SK-N-SH treated with all-trans-retinoic acid at 6 μM for 48 hours (cell line): ENCODE data around the gene NR2C2AP.

ENCODE experiments used
- ATAC-seq: fragments of 200-7000 bp; cut with Tn5 transposase; 3 replicates; pipeline ENCODE4 v1.9.1; 2020; ENCODE audit warnings: mild to moderate bottlenecking, moderate library complexity
- BACH2 ChIP-seq: fragments of 250-450 bp; sonication (Bioruptor Pico); IDR thresholded peaks from 2 replicates; pipeline ENCODE4 v1.9.0; 2021; ENCODE audit warnings: mild to moderate bottlenecking, borderline replicate concordance
- CREB5 ChIP-seq: fragments of 250-450 bp; sonication (Bioruptor Pico); IDR thresholded peaks from 2 replicates; pipeline ENCODE4 v1.5.1; 2020; ENCODE audit warnings: low read depth, mild to moderate bottlenecking, moderate library complexity
- CSDC2 ChIP-seq: fragments of 250-450 bp; sonication (Bioruptor Pico); IDR thresholded peaks from 2 replicates; pipeline ENCODE4 v1.5.0; 2020; ENCODE audit warnings: mild to moderate bottlenecking, moderate library complexity
- CSRNP3 ChIP-seq: fragments of 250-450 bp; sonication (Bioruptor Pico); IDR thresholded peaks from 2 replicates; pipeline ENCODE4 v1.5.1; 2021; ENCODE audit warnings: mild to moderate bottlenecking, moderate library complexity
- ESRRG ChIP-seq: fragments of 250-450 bp; sonication (Bioruptor Pico); IDR thresholded peaks from 2 replicates; pipeline ENCODE4 v1.6.1; 2021; ENCODE audit warnings: mild to moderate bottlenecking
- GLIS3 ChIP-seq: fragments of 250-450 bp; sonication (Bioruptor Pico); IDR thresholded peaks from 2 replicates; pipeline ENCODE4 v1.5.0; 2020; ENCODE audit warnings: mild to moderate bottlenecking, moderate library complexity
- ISL1 ChIP-seq: fragments of 250-450 bp; sonication (Bioruptor Pico); IDR thresholded peaks from 2 replicates; pipeline ENCODE4 v2.1.2; 2022; ENCODE audit warnings: mild to moderate bottlenecking, moderate library complexity
- OSR1 ChIP-seq: fragments of 250-450 bp; sonication (Bioruptor Pico); IDR thresholded peaks from 2 replicates; pipeline ENCODE4 v1.8.0; 2022; ENCODE audit warnings: moderate library complexity, mild to moderate bottlenecking, inconsistent platforms
- PATZ1 ChIP-seq: fragments of 250-450 bp; sonication (Bioruptor Pico); IDR thresholded peaks from 2 replicates; pipeline ENCODE4 v1.8.0; 2020; ENCODE audit warnings: mild to moderate bottlenecking, moderate library complexity, borderline replicate concordance
- POU6F1 ChIP-seq: fragments of 250-450 bp; sonication (Bioruptor Pico); IDR thresholded peaks from 2 replicates; pipeline ENCODE4 v1.8.0; 2021; ENCODE audit warnings: low read depth, mild to moderate bottlenecking, moderate library complexity, borderline replicate concordance
- PPARA ChIP-seq: fragments of 250-450 bp; sonication (Bioruptor Pico); IDR thresholded peaks from 2 replicates; pipeline ENCODE4 v1.5.0; 2020; ENCODE audit warnings: mild to moderate bottlenecking, borderline replicate concordance
- RARB ChIP-seq: fragments of 250-450 bp; sonication (Bioruptor Pico); IDR thresholded peaks from 2 replicates; pipeline ENCODE4 v1.8.0; 2021; ENCODE audit warnings: mild to moderate bottlenecking, moderate library complexity
- SNAI2 ChIP-seq: fragments of 250-450 bp; sonication (Bioruptor Pico); IDR thresholded peaks from 2 replicates; pipeline ENCODE4 v1.5.0; 2020; ENCODE audit warnings: mild to moderate bottlenecking, moderate library complexity
- TOX ChIP-seq: fragments of 250-450 bp; sonication (Bioruptor Pico); IDR thresholded peaks from 2 replicates; pipeline ENCODE4 v1.8.0; 2021; ENCODE audit warnings: mild to moderate bottlenecking, moderate library complexity, borderline replicate concordance
- TSHZ2 ChIP-seq: fragments of 250-450 bp; sonication (Bioruptor Pico); IDR thresholded peaks from 2 replicates; pipeline ENCODE4 v1.5.0; 2020; ENCODE audit warnings: mild to moderate bottlenecking, moderate library complexity
- ZC3H10 ChIP-seq: fragments of 250-450 bp; sonication (Bioruptor Pico); IDR thresholded peaks from 2 replicates; pipeline ENCODE4 v1.5.1; 2021; ENCODE audit warnings: mild to moderate bottlenecking, moderate library complexity
- ZFP3 ChIP-seq: fragments of 250-450 bp; sonication (Bioruptor Pico); IDR thresholded peaks from 2 replicates; pipeline ENCODE4 v1.5.0; 2020; ENCODE audit warnings: mild to moderate bottlenecking, moderate library complexity
- ZNF565 ChIP-seq: fragments of 450-650 bp; formaldehyde crosslinking; conservative IDR thresholded peaks from 2 replicates; pipeline ENCODE4 v1.5.0; 2020; ENCODE audit warnings: low read depth, mild to moderate bottlenecking, moderate library complexity
- ZNF70 ChIP-seq: fragments of 450-650 bp; formaldehyde crosslinking; IDR thresholded peaks from 2 replicates; pipeline ENCODE4 v1.5.0; 2020; ENCODE audit warnings: mild to moderate bottlenecking, moderate library complexity
- ZNF8 ChIP-seq: fragments of 450-650 bp; formaldehyde crosslinking; IDR thresholded peaks from 2 replicates; pipeline ENCODE4 v1.5.0; 2020; ENCODE audit warnings: mild to moderate bottlenecking, moderate library complexity

NR2C2AP gene

GRCh38 chr19:19224852-19225494 lies 21.8 kb upstream of the NR2C2AP start:
- TF ChIP-seq ISL1 (CRISPR knock-in tag) (no peak), ZFP3 (CRISPR knock-in tag) (no peak), CSDC2 (CRISPR knock-in tag) (no peak), CREB5 (CRISPR knock-in tag) (no peak), PPARA (no peak), TSHZ2 (CRISPR knock-in tag) (no peak), RARB (CRISPR knock-in tag) (no peak), BACH2 (CRISPR knock-in tag) (no peak), OSR1 (CRISPR knock-in tag) (no peak), SNAI2 (no peak), GLIS3 (no peak), ZNF565 (no peak), ESRRG (CRISPR knock-in tag) (no peak), ZC3H10 (CRISPR knock-in tag) (no peak), ZNF70 (CRISPR knock-in tag) (no peak), POU6F1 (CRISPR knock-in tag) (no peak), PATZ1 (CRISPR knock-in tag) (no peak), ZNF8 (CRISPR knock-in tag) (no peak), TOX (CRISPR knock-in tag) (no peak), CSRNP3 (CRISPR knock-in tag) (no peak)
- ATAC-seq, result no peak

GRCh38 chr19:19224150-19224851 lies 21.1 kb upstream of the NR2C2AP start:
- ATAC-seq, result no peak
- TF ChIP-seq TSHZ2 (CRISPR knock-in tag) (no peak), POU6F1 (CRISPR knock-in tag) (no peak), ZFP3 (CRISPR knock-in tag) (no peak), RARB (CRISPR knock-in tag) (no peak), TOX (CRISPR knock-in tag) (no peak), ZC3H10 (CRISPR knock-in tag) (no peak), BACH2 (CRISPR knock-in tag) (no peak)
